ELR (cell line): ENCODE results near the gene NFATC4.

Source experiments
- DNase-seq: peaks from one replicate; pipeline ENCODE4 v3.0.0-alpha.2; 2015; ENCODE audit warnings: low read depth

Gene NFATC4

GRCh38 chr14:24428628-24429394 is 60.8 kb downstream of the NFATC4 start:
- DNase-seq: no peak
